LNCaP clone FGC (cell line): Measurements from ENCODE around the gene ARHGAP18.

Experiments
- DNase-seq: peaks from one replicate; pipeline ENCODE4 v3.0.0-alpha.2; 2011; ENCODE audit warnings: low read depth
- H3K4me3 ChIP-seq: 2 replicates; pipeline ENCODE4 v1.5.1; 2011; ENCODE audit warnings: mild to moderate bottlenecking, low read depth, low read length, control low read depth
- CTCF ChIP-seq: IDR thresholded peaks from 2 replicates; pipeline ENCODE4 v1.5.1; 2012; ENCODE audit warnings: mild to moderate bottlenecking; ENCODE audit not compliant: control insufficient read depth, insufficient read depth; ENCODE audit errors: extremely low read depth

ARHGAP18 gene

GRCh38 chr6:129590408-129591022 is 119.5 kb downstream of the ARHGAP18 start:
- TF ChIP-seq CTCF, result no peak
- DNase-seq, result no peak
- no peak overlapping the region for H3K4me3 ChIP-seq

GRCh38 chr6:129586815-129587214 is 123.2 kb downstream of the ARHGAP18 start:
- no peak for TF ChIP-seq CTCF
- no peak overlapping the region for H3K4me3 ChIP-seq
- no peak for DNase-seq

DNA sequence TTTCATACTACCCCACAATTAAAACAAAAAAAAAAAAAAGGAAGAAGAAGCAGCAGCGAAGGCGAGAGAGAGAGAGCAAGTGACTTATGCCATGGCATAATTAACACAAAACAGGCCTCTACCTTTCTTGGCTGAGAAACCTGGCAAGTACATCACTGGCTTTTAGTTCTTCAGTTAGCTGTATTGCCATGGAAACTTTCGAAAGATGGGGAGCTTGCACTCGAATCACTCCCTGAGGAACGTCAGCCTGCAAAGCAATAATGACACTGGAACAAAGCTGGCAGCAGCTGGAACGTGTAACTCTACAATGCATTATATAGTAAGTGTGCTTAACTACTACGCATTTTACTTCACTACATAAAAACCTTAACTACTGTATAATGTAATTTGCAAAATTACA is 126.1 kb downstream of the ARHGAP18 start:
- no peak overlapping the region for H3K4me3 ChIP-seq
- no peak for DNase-seq
- TF ChIP-seq CTCF, result no peak

DNA sequence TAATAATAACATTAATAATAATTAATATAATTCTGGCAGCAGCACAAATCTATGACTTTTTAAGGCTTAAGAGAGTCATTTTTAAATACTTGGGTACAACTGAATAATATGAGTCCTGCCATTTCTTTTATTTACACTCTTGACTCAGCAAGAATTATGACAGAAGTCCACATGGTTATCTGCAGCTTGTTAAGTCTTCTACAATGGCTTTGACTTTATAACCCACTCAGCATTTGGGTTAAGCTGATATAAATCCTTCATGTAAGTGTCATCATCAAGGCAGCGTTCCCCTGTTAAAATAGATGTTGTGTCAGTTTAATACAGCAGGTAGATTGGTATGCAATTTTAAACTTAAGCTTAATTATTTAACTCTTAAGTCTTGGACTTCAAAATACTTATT is 131.7 kb downstream of the ARHGAP18 start:
- no peak overlapping the region for H3K4me3 ChIP-seq
- no peak for TF ChIP-seq CTCF
- DNase-seq, result no peak

DNA sequence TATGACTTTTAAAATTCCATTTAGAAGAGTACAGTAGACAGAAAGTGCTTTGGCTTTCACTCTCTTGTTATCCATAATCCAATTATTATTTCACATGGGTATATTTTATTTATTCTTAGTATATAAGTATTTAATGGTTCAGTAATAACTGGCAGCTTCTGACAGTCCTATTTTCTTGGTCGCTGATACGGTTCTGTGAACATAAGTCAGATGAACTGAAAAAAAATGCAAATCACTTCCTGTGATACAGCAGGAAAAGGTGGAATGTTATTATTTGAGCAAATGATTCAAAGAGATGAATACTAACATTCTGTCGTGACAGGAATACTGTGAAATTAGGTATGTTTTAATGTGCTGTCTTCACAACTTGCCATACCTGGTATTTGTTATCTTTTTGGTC is 132.3 kb downstream of the ARHGAP18 start:
- TF ChIP-seq CTCF, result no peak
- no peak for DNase-seq
- H3K4me3 ChIP-seq, result no peak overlapping the region

DNA sequence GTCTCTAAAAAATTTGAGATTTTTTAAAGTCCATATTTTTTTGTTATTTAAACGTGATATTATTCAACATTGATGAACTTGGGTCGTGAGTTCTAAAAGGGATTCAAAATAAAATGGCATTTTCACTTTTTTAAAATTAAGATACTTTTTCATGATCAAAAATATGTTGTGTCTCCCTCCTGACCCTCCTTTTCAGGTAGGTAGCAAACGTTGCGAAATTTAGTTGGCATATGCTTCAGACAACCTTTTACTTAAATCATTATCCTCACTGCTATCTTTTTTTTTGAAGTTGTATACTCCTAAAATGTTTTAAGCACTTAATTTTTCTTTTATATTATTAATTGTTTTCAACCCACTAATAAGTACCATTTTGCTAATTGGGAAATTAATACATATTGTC is 133.5 kb downstream of the ARHGAP18 start:
- H3K4me3 ChIP-seq, result no peak overlapping the region
- DNase-seq, result no peak

More for the DNA sequence above, 133.5 kb downstream of the ARHGAP18 start:
- TF ChIP-seq CTCF, result no peak
